ENCODE measurements around the gene FBN2.

The FBN2 gene

DNA sequence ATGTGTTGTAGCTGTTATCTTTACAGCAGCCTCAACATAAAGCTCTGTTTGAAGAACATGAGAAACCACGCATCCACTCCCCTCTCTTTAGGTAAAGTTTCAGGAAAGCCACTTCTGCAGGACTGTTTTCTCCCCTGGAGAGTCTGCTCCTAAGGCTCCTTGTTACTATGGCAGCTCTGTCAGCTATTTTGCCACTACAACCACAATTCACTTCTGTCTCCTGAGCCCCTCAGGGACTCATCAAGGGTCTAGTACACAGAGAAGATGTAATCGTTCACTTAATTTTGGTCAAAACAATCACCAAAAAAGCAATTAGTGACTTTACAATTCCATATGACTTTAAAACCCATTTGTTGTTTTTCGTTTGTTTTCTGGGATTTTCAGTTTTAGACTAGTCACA is 157.7 kb downstream of the FBN2 start:
- Histone ChIP-seq H3K27me3 (ENCODE audit: insufficient read depth, poor library complexity, severe bottlenecking) (no peaks in the 10 kb centered on the region), H3K4me1 (ENCODE audit: insufficient read depth, poor library complexity, severe bottlenecking) (no peaks in the 10 kb centered on the region), H3K27ac (ENCODE audit: poor library complexity, severe bottlenecking) (no peak overlapping the region), H3K4me3 (ENCODE audit: severe bottlenecking) (no peak overlapping the region), H3K9me3 (ENCODE audit: severe bottlenecking) (no peaks in the 10 kb centered on the region), H3K36me3 (ENCODE audit: low read depth) (peaks cover 66% of the 10 kb centered on the region)
- ATAC-seq (ENCODE audit: low read depth), result no peak
- TF ChIP-seq, protein P1, sequence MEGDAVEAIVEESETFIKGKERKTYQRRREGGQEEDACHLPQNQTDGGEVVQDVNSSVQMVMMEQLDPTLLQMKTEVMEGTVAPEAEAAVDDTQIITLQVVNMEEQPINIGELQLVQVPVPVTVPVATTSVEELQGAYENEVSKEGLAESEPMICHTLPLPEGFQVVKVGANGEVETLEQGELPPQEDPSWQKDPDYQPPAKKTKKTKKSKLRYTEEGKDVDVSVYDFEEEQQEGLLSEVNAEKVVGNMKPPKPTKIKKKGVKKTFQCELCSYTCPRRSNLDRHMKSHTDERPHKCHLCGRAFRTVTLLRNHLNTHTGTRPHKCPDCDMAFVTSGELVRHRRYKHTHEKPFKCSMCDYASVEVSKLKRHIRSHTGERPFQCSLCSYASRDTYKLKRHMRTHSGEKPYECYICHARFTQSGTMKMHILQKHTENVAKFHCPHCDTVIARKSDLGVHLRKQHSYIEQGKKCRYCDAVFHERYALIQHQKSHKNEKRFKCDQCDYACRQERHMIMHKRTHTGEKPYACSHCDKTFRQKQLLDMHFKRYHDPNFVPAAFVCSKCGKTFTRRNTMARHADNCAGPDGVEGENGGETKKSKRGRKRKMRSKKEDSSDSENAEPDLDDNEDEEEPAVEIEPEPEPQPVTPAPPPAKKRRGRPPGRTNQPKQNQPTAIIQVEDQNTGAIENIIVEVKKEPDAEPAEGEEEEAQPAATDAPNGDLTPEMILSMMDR (IDR thresholded peaks at IDR 0.05; ENCODE audit: poor library complexity, severe bottlenecking), result no peak
- DNase-seq (ENCODE audit: low spot score), result no peak

DNA sequence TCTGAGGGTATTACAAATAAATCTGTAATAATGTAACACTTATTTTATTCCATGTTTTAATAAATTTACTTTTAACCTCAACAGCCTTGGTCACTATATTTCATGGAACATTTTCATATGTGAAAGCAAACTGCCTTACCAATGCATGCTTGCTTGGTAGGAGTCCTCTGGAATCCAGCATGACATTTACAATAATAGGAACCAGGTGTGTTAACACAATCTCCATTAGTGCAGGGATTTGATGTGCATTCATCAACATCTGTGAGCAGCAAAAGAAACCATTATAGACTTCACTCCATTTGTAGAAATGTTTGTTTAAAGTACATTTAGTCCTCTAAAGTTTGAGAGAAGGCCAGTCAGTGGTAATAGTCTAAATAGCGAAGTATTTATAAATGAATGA is 159.4 kb downstream of the FBN2 start:
- TF ChIP-seq, protein P1 (IDR thresholded peaks at IDR 0.05; ENCODE audit: poor library complexity, severe bottlenecking), result no peak
- H3K27ac ChIP-seq (ENCODE audit: poor library complexity, severe bottlenecking), result no peak overlapping the region
- ATAC-seq (ENCODE audit: low read depth), result no peak

DNA sequence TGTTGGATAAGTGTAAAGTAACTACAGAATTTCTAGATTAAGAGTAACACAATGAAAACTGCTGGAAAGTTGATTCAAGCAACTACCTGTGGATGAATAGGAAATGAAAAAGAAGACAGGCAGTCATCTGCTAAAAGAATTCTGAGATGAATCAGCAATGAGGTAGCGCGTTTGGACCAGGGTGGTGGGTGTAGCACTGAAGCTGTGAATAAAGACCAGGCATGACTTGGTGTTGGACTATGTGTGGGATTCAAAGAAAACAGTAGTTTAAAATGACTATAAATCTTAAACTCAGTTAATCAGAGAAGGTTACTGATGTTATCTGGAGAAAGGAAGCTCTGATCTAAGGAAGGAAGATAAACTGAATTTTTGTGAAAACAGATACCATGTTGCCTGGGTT is 159.8 kb downstream of the FBN2 start:
- no peaks in the 10 kb centered on the region for H3K27me3 ChIP-seq (ENCODE audit: insufficient read depth, poor library complexity, severe bottlenecking)
- H3K4me1 ChIP-seq (ENCODE audit: insufficient read depth, poor library complexity, severe bottlenecking), result no peaks in the 10 kb centered on the region
- TF ChIP-seq, protein P1 (IDR thresholded peaks at IDR 0.05; ENCODE audit: poor library complexity, severe bottlenecking), result no peak
- H3K4me3 ChIP-seq (ENCODE audit: severe bottlenecking), result no peak overlapping the region
- H3K36me3 ChIP-seq (ENCODE audit: low read depth), result peaks cover 76% of the 10 kb centered on the region
- H3K9me3 ChIP-seq (ENCODE audit: severe bottlenecking), result no peaks in the 10 kb centered on the region
- DNase-seq (ENCODE audit: low spot score), result no peak
- no peak overlapping the region for H3K27ac ChIP-seq (ENCODE audit: poor library complexity, severe bottlenecking)
- ATAC-seq (ENCODE audit: low read depth), result peak; percentile 52; the same call in 1 of the 3 replicates

More for the DNA sequence above, 159.4 kb downstream of the FBN2 start:
- H3K27me3 ChIP-seq (ENCODE audit: insufficient read depth, poor library complexity, severe bottlenecking), result no peaks in the 10 kb centered on the region
- H3K9me3 ChIP-seq (ENCODE audit: severe bottlenecking), result no peaks in the 10 kb centered on the region
- DNase-seq (ENCODE audit: low spot score), result no peak
- no peaks in the 10 kb centered on the region for H3K4me1 ChIP-seq (ENCODE audit: insufficient read depth, poor library complexity, severe bottlenecking)
- no peak overlapping the region for H3K4me3 ChIP-seq (ENCODE audit: severe bottlenecking)
- H3K36me3 ChIP-seq (ENCODE audit: low read depth), result peaks cover 76% of the 10 kb centered on the region

DNA sequence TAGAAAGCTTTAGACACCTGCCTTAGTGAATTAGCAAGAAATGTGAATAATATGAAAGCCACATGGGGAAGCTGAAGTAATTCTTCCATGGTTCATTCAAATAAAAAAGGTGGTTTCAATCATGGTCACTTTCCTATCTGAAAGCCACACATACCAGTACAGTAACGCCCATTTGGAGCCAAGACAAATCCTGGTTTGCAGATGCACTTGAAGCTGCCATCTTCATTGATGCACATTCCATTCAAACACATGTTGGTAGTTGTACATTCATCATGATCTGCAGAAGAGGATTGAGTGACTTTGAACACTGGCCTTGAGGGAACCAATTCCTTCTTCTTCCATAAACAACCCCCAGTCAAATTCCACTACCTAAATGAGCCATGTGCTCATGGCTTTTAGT is 161.5 kb downstream of the FBN2 start:
- Histone ChIP-seq H3K4me1 (ENCODE audit: insufficient read depth, poor library complexity, severe bottlenecking) (no peaks in the 10 kb centered on the region), H3K27me3 (ENCODE audit: insufficient read depth, poor library complexity, severe bottlenecking) (no peaks in the 10 kb centered on the region), H3K27ac (ENCODE audit: poor library complexity, severe bottlenecking) (no peak overlapping the region), H3K9me3 (ENCODE audit: severe bottlenecking) (no peaks in the 10 kb centered on the region), H3K36me3 (ENCODE audit: low read depth) (peaks cover 88% of the 10 kb centered on the region), H3K4me3 (ENCODE audit: severe bottlenecking) (no peak overlapping the region)
- TF ChIP-seq, protein P1 (IDR thresholded peaks at IDR 0.05; ENCODE audit: poor library complexity, severe bottlenecking), result no peak
- ATAC-seq (ENCODE audit: low read depth), result no peak
- no peak for DNase-seq (ENCODE audit: low spot score)

DNA sequence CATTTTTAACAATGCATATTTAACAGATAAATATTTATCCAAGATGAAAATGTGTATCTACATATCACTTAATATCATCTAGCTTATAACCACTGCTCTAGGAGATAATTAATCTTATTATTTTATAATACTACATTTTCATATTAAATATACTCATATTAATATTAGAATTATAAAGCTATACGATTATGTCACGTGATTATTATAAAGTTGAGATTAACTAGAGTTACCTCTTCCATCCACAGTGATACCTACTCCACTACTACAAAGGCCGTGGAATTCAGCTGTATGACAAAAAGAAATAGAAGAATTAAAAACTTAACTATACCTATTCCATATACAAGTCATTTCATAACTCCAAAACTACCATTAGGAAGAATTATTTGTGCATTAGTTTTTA is 171.9 kb downstream of the FBN2 start:
- H3K36me3 ChIP-seq (ENCODE audit: low read depth), result peaks cover 100% of the 10 kb centered on the region
- no peaks in the 10 kb centered on the region for H3K9me3 ChIP-seq (ENCODE audit: severe bottlenecking)

More for the DNA sequence above, 171.9 kb downstream of the FBN2 start:
- no peak overlapping the region for H3K4me3 ChIP-seq (ENCODE audit: severe bottlenecking)
- no peaks in the 10 kb centered on the region for H3K4me1 ChIP-seq (ENCODE audit: insufficient read depth, poor library complexity, severe bottlenecking)
- H3K27me3 ChIP-seq (ENCODE audit: insufficient read depth, poor library complexity, severe bottlenecking), result no peaks in the 10 kb centered on the region
- DNase-seq (ENCODE audit: low spot score), result no peak
- ATAC-seq (ENCODE audit: low read depth), result no peak
- no peak overlapping the region for H3K27ac ChIP-seq (ENCODE audit: poor library complexity, severe bottlenecking)
- TF ChIP-seq, protein P1 (IDR thresholded peaks at IDR 0.05; ENCODE audit: poor library complexity, severe bottlenecking), result no peak
